ENCODE data around the gene ENDOU.

GRCh38 chr12:47718531-47718930 is 6.8 kb downstream of the ENDOU start:
- TF ChIP-seq, protein P1, sequence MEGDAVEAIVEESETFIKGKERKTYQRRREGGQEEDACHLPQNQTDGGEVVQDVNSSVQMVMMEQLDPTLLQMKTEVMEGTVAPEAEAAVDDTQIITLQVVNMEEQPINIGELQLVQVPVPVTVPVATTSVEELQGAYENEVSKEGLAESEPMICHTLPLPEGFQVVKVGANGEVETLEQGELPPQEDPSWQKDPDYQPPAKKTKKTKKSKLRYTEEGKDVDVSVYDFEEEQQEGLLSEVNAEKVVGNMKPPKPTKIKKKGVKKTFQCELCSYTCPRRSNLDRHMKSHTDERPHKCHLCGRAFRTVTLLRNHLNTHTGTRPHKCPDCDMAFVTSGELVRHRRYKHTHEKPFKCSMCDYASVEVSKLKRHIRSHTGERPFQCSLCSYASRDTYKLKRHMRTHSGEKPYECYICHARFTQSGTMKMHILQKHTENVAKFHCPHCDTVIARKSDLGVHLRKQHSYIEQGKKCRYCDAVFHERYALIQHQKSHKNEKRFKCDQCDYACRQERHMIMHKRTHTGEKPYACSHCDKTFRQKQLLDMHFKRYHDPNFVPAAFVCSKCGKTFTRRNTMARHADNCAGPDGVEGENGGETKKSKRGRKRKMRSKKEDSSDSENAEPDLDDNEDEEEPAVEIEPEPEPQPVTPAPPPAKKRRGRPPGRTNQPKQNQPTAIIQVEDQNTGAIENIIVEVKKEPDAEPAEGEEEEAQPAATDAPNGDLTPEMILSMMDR (IDR thresholded peaks at IDR 0.05) = no peak
- TF ChIP-seq POLR2AphosphoS5 (IDR thresholded peaks at IDR 0.05) = no peak
